ENCODE data around the gene PLEKHM1.
"Not testable (repeated sequence)": the region's sequence is repeated elsewhere in the genome, so short reads cannot be mapped to it uniquely, and the experiment has no call there.

- TF ChIP-seq CTCF (conservative IDR thresholded peaks at IDR 0.05; ENCODE audit: low read depth, low read length); CHD1 (IDR thresholded peaks at IDR 0.05; ENCODE audit: low read depth, low read length); RAD21 (IDR thresholded peaks at IDR 0.05; ENCODE audit: low read length): not testable (repeated sequence)
Observed at GRCh38 chr17:45483591-45484216, 6.8 kb downstream of the PLEKHM1 start.
